ENCODE data around the gene QSOX1.

DNA sequence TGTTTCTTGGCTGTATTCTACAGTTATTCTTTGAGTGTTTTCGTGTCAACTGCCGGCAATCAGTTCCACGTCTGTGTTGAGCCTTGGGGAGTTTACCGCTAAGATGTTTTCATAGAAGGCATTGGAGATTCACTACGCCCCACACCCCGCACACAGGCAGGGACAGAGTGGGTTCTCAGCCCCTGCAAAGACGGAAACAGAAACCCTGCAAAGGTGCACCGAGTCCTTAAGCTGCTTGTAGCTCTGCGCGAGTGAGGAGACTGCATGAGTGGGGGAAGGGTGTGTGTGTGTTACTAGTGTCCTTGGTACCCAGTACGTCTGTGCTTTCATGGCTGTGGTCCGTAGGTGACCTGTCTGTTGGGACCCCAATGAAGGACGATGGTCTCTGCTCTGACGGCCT is 77.3 kb downstream of the QSOX1 start:
- TF ChIP-seq, protein P1, sequence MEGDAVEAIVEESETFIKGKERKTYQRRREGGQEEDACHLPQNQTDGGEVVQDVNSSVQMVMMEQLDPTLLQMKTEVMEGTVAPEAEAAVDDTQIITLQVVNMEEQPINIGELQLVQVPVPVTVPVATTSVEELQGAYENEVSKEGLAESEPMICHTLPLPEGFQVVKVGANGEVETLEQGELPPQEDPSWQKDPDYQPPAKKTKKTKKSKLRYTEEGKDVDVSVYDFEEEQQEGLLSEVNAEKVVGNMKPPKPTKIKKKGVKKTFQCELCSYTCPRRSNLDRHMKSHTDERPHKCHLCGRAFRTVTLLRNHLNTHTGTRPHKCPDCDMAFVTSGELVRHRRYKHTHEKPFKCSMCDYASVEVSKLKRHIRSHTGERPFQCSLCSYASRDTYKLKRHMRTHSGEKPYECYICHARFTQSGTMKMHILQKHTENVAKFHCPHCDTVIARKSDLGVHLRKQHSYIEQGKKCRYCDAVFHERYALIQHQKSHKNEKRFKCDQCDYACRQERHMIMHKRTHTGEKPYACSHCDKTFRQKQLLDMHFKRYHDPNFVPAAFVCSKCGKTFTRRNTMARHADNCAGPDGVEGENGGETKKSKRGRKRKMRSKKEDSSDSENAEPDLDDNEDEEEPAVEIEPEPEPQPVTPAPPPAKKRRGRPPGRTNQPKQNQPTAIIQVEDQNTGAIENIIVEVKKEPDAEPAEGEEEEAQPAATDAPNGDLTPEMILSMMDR (conservative IDR thresholded peaks at IDR 0.05 in 1 of 2, IDR thresholded peaks at IDR 0.05 in 1 of 2; ENCODE audit: extremely low read depth in 1 of 2, insufficient read depth in 1 of 2, low read depth in 1 of 2, low read length in 2 of 2), result no peak
- TF ChIP-seq EZH2 (IDR thresholded peaks at IDR 0.05; ENCODE audit: borderline replicate concordance, low read length), result peak; percentile 80
